ENCODE results near the gene DBT. TPM values are rescaled to one million over a fixed set of nuclear protein-coding genes. Genes with fewer than 3 reads are reported as not detected.
"Not testable (repeated sequence)": the region's sequence is repeated elsewhere in the genome, so short reads cannot be mapped to it uniquely, and the experiment has no call there.

DBT gene
- total RNA-seq, 1 donor from 2014 or later = 33.2 TPM

GRCh38 chr1:100258427-100258826, 8.8 kb upstream of the DBT start:
- DNase-seq; ATAC-seq (ENCODE audit: poor library complexity); intact Hi-C loops (cut with DNase I): not testable (repeated sequence)

GRCh38 chr1:100256273-100256672, 6.6 kb upstream of the DBT start:
- intact Hi-C loops (cut with DNase I); DNase-seq; ATAC-seq (ENCODE audit: poor library complexity): not testable (repeated sequence)

GRCh38 chr1:100253552-100253951, 3.9 kb upstream of the DBT start:
- no peak for ATAC-seq (ENCODE audit: poor library complexity)

GRCh38 chr1:100252901-100253300, 3.3 kb upstream of the DBT start:
- intact Hi-C loops (cut with DNase I) = no loop called here
- no peak for ATAC-seq (ENCODE audit: poor library complexity)
- no peak for DNase-seq

More at GRCh38 chr1:100253552-100253951, 3.9 kb upstream of the DBT start:
- intact Hi-C loops (cut with DNase I) = no loop called here
- DNase-seq = no peak

- no peak for ATAC-seq (ENCODE audit: poor library complexity)
- no peak for DNase-seq
- intact Hi-C loops (cut with DNase I) = no loop called here
These were observed 1.2 kb upstream of the DBT start for GRCh38 chr1:100250807-100251206.

- DNase-seq (no peak), ATAC-seq (ENCODE audit: poor library complexity) (no peak)
- intact Hi-C loops (cut with DNase I) = no loop called here
These were observed 630 bp upstream of the DBT start for GRCh38 chr1:100250264-100250663.

GRCh38 chr1:100249155-100249536, 488 bp downstream of the DBT start:
- DNase-seq (no peak), ATAC-seq (ENCODE audit: poor library complexity) (no peak)
- intact Hi-C loops (cut with DNase I) = no loop called here

GRCh38 chr1:100246738-100247137, 2.9 kb downstream of the DBT start:
- no peak for ATAC-seq (ENCODE audit: poor library complexity)
- no peak for DNase-seq
- intact Hi-C loops (cut with DNase I) = no loop called here

- DNase-seq (no peak), ATAC-seq (ENCODE audit: poor library complexity) (no peak)
- intact Hi-C loops (cut with DNase I) = no loop called here
These were observed 9.0 kb downstream of the DBT start for GRCh38 chr1:100240631-100241030.

GRCh38 chr1:100239961-100240360, 9.7 kb downstream of the DBT start:
- intact Hi-C loops (cut with DNase I) = no loop called here
- no peak for ATAC-seq (ENCODE audit: poor library complexity)
- no peak for DNase-seq

GRCh38 chr1:100237091-100237490, 12.5 kb downstream of the DBT start:
- intact Hi-C loops (cut with DNase I) = no loop called here
- DNase-seq = no peak
- ATAC-seq (ENCODE audit: poor library complexity) = no peak

GRCh38 chr1:100234432-100234831, 15.2 kb downstream of the DBT start:
- ATAC-seq (ENCODE audit: poor library complexity) (no peak), DNase-seq (no peak)
- intact Hi-C loops (cut with DNase I) = no loop called here

GRCh38 chr1:100233566-100233965, 16.1 kb downstream of the DBT start:
- ATAC-seq (ENCODE audit: poor library complexity); intact Hi-C loops (cut with DNase I); DNase-seq: not testable (repeated sequence)

GRCh38 chr1:100232156-100232555, 17.5 kb downstream of the DBT start:
- DNase-seq (no peak), ATAC-seq (ENCODE audit: poor library complexity) (no peak)
- intact Hi-C loops (cut with DNase I) = no loop called here

- intact Hi-C loops (cut with DNase I) = no loop called here
- DNase-seq = no peak
- no peak for ATAC-seq (ENCODE audit: poor library complexity)
These were observed 17.9 kb downstream of the DBT start for GRCh38 chr1:100231721-100232120.

GRCh38 chr1:100230765-100231164, 18.9 kb downstream of the DBT start:
- DNase-seq (no peak), ATAC-seq (ENCODE audit: poor library complexity) (no peak)

GRCh38 chr1:100229681-100230443, 19.8 kb downstream of the DBT start:
- peak; percentile 34 for ATAC-seq (ENCODE audit: poor library complexity)
- intact Hi-C loops (cut with DNase I) = no loop called here
- DNase-seq = no peak

More at GRCh38 chr1:100230765-100231164, 18.9 kb downstream of the DBT start:
- intact Hi-C loops (cut with DNase I) = no loop called here

GRCh38 chr1:100222428-100222827, 27.2 kb downstream of the DBT start:
- ATAC-seq (ENCODE audit: poor library complexity) (no peak), DNase-seq (no peak)
- intact Hi-C loops (cut with DNase I) = no loop called here

- ATAC-seq (ENCODE audit: poor library complexity) (no peak), DNase-seq (no peak)
- intact Hi-C loops (cut with DNase I) = no loop called here
These were observed 29.8 kb downstream of the DBT start for GRCh38 chr1:100219883-100220282.

GRCh38 chr1:100219457-100219856, 30.2 kb downstream of the DBT start:
- DNase-seq (no peak), ATAC-seq (ENCODE audit: poor library complexity) (no peak)
- intact Hi-C loops (cut with DNase I) = no loop called here

GRCh38 chr1:100217834-100218233, 31.8 kb downstream of the DBT start:
- DNase-seq (peak; percentile 52), ATAC-seq (ENCODE audit: poor library complexity) (peak; percentile 95)
- intact Hi-C loops (cut with DNase I) = no loop called here

Data from Right ventricle myocardium superior (tissue), 1 donor.